Measurements from ENCODE around the gene BTG2. TPM values are rescaled to one million over a fixed set of nuclear protein-coding genes. Genes with fewer than 3 reads are reported as not detected.

The BTG2 gene
- total RNA-seq, 1 experiment from 2014 or later: 2.7 TPM

DNA sequence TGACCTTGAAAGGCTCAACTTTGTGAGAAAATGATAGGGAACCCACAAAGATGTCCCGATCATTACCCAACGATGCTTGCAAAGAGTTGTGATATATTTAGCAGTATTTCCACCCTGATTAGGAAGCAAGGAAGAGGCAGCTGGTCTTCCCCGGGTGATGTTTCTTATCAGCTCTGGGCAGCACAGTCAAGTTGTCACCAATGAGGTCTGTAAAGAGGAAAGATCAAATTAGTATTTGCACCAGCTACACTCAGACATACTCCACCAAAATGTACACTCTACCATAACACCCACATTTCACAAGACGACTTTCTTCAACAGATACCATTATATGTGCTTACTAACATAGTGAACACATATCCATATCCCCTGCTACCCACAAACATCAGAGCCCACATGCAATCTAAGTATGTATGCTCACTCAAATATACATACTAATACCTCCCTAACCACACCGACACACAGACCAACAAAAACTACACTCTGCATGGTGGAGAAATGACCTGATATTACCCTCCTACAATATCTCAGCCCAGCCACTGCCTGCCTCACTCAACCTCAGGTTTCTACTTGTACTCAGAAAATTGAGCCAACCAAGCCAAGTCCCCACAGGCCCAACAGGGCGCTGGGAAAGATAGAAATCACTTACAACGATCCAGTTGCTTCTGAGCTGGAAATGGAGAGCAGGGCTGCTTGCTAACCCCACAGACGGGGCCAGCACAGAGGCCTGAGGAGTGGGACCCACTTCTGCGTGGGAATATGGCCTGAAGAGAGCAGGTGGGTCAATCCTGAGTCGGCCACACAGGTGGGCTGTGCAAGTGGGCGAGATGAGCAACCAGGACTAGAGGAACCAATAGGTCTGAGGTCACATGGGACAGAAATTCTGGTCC is 4.6 kb upstream of the BTG2 start:
- intact Hi-C loops (cut with micrococcal nuclease; ENCODE audit: unreplicated experiment): no loop called here
- Mint-ChIP-seq H3K9me3 (ENCODE audit: low read depth, unreplicated experiment) (no peaks in the 10 kb centered on the region), H3K27me3 (ENCODE audit: unreplicated experiment) (peaks cover 73% of the 10 kb centered on the region), H3K27ac (ENCODE audit: unreplicated experiment) (no peak overlapping the region), H3K36me3 (ENCODE audit: insufficient read depth, unreplicated experiment) (peaks cover 12% of the 10 kb centered on the region), H3K4me1 (ENCODE audit: low read depth, unreplicated experiment) (peaks cover 17% of the 10 kb centered on the region), H3K4me3 (ENCODE audit: low read depth, unreplicated experiment) (no peak overlapping the region)
- BruUV-seq (replicated peaks): no TSS peak
- TF ChIP-seq, protein P1, sequence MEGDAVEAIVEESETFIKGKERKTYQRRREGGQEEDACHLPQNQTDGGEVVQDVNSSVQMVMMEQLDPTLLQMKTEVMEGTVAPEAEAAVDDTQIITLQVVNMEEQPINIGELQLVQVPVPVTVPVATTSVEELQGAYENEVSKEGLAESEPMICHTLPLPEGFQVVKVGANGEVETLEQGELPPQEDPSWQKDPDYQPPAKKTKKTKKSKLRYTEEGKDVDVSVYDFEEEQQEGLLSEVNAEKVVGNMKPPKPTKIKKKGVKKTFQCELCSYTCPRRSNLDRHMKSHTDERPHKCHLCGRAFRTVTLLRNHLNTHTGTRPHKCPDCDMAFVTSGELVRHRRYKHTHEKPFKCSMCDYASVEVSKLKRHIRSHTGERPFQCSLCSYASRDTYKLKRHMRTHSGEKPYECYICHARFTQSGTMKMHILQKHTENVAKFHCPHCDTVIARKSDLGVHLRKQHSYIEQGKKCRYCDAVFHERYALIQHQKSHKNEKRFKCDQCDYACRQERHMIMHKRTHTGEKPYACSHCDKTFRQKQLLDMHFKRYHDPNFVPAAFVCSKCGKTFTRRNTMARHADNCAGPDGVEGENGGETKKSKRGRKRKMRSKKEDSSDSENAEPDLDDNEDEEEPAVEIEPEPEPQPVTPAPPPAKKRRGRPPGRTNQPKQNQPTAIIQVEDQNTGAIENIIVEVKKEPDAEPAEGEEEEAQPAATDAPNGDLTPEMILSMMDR (IDR thresholded peaks at IDR 0.05; ENCODE audit: unreplicated experiment): no peak
- CTCF ChIA-PET: interaction anchor here (0.5 kb wide), 1 partner anchor 294 kb away, joined by 3 read pairs; no protein-coding TSS in a partner anchor
- no peak for DNase-seq

DNA sequence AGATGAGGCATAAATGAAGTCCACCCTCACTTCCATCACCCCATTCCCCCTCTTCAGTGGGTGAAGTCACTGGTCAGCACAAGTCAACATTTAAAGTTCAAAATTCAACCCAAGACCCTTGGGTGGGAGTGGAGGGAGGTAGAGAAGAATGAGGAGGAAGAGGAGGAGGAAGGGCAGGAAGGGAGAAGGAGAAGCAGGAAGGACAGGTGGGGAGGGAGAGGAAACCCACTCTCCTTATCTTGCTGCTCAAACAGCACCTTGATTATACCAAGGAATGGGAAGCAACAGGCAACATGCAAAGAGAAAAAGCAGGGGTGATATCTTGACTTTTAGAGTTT is 4.0 kb upstream of the BTG2 start:
- no TSS peak for BruUV-seq (replicated peaks)
- intact Hi-C loops (cut with micrococcal nuclease; ENCODE audit: unreplicated experiment): no loop called here
- no peak for DNase-seq
- Mint-ChIP-seq H3K4me1 (ENCODE audit: low read depth, unreplicated experiment) (peaks cover 18% of the 10 kb centered on the region), H3K9me3 (ENCODE audit: low read depth, unreplicated experiment) (no peaks in the 10 kb centered on the region), H3K27ac (ENCODE audit: unreplicated experiment) (no peak overlapping the region), H3K4me3 (ENCODE audit: low read depth, unreplicated experiment) (no peak overlapping the region), H3K36me3 (ENCODE audit: insufficient read depth, unreplicated experiment) (peaks cover 18% of the 10 kb centered on the region), H3K27me3 (ENCODE audit: unreplicated experiment) (peaks cover 67% of the 10 kb centered on the region)
- TF ChIP-seq, protein P1 (IDR thresholded peaks at IDR 0.05; ENCODE audit: unreplicated experiment): no peak
- CTCF ChIA-PET: interaction anchor here (0.6 kb wide), 2 partner anchors 22 to 32 kb away, joined by 4 read pairs; no protein-coding TSS in a partner anchor

DNA sequence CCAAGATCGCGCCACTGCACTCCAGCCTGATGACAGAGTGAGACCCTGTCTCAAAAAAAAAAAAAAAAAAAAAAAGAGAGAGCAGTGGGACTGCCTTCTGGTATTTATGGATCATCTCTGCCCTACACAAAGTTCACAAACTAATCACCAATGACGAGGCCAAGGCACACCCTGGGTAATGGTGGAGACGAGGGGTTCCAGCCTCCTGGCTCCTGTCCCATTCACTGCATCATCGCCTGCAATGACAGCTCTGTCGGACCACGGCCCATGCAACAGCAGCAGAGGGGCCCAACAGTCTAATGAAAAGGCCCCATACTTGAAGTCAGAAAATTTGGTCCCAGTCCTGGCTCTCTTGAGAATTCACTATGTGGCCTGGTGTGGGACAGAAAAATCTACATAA is 2.9 kb upstream of the BTG2 start:
- Mint-ChIP-seq H3K27ac (ENCODE audit: unreplicated experiment) (no peak overlapping the region), H3K36me3 (ENCODE audit: insufficient read depth, unreplicated experiment) (peaks cover 18% of the 10 kb centered on the region), H3K4me1 (ENCODE audit: low read depth, unreplicated experiment) (peaks cover 30% of the 10 kb centered on the region), H3K27me3 (ENCODE audit: unreplicated experiment) (peaks cover 62% of the 10 kb centered on the region), H3K4me3 (ENCODE audit: low read depth, unreplicated experiment) (no peak overlapping the region), H3K9me3 (ENCODE audit: low read depth, unreplicated experiment) (no peaks in the 10 kb centered on the region)
- TF ChIP-seq, protein P1 (IDR thresholded peaks at IDR 0.05; ENCODE audit: unreplicated experiment): no peak
- intact Hi-C loops (cut with micrococcal nuclease; ENCODE audit: unreplicated experiment): no loop called here
- CTCF ChIA-PET: no interaction called here
- BruUV-seq (replicated peaks): no TSS peak
- no peak for DNase-seq

DNA sequence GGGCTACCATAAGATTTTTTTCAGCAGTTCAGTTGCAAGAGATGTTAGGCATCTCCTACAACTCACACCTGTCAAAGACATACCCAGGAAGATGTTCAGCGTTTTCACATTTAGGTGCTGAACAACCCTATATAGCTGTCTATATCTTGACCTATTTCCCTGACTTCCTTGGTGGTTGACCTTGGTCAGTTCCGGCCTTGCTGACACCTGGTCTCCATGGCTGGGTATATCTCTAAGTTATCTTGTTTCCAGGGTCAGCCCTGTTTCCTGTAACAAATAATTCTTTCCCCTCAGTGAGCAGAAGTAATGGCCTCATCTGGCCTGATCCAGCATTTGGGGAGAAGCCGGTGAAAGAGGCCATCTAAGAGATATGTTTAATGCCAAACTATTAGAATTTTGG is 2.4 kb upstream of the BTG2 start:
- Mint-ChIP-seq H3K27me3 (ENCODE audit: unreplicated experiment) (peaks cover 62% of the 10 kb centered on the region), H3K4me1 (ENCODE audit: low read depth, unreplicated experiment) (peaks cover 31% of the 10 kb centered on the region), H3K9me3 (ENCODE audit: low read depth, unreplicated experiment) (no peaks in the 10 kb centered on the region), H3K4me3 (ENCODE audit: low read depth, unreplicated experiment) (no peak overlapping the region), H3K36me3 (ENCODE audit: insufficient read depth, unreplicated experiment) (peaks cover 18% of the 10 kb centered on the region), H3K27ac (ENCODE audit: unreplicated experiment) (no peak overlapping the region)
- TF ChIP-seq, protein P1 (IDR thresholded peaks at IDR 0.05; ENCODE audit: unreplicated experiment): no peak
- intact Hi-C loops (cut with micrococcal nuclease; ENCODE audit: unreplicated experiment): no loop called here
- CTCF ChIA-PET: no interaction called here
- no peak for DNase-seq
- BruUV-seq (replicated peaks): no TSS peak

Data from Calu3 (cell line).